ENCODE results near the gene MSRB1.
A peak's percentile ranks its signal among the peaks of the same experiment; 100 is the strongest.
"Not testable (repeated sequence)": the region's sequence is repeated elsewhere in the genome, so short reads cannot be mapped to it uniquely, and the experiment has no call there.

MSRB1 gene

DNA sequence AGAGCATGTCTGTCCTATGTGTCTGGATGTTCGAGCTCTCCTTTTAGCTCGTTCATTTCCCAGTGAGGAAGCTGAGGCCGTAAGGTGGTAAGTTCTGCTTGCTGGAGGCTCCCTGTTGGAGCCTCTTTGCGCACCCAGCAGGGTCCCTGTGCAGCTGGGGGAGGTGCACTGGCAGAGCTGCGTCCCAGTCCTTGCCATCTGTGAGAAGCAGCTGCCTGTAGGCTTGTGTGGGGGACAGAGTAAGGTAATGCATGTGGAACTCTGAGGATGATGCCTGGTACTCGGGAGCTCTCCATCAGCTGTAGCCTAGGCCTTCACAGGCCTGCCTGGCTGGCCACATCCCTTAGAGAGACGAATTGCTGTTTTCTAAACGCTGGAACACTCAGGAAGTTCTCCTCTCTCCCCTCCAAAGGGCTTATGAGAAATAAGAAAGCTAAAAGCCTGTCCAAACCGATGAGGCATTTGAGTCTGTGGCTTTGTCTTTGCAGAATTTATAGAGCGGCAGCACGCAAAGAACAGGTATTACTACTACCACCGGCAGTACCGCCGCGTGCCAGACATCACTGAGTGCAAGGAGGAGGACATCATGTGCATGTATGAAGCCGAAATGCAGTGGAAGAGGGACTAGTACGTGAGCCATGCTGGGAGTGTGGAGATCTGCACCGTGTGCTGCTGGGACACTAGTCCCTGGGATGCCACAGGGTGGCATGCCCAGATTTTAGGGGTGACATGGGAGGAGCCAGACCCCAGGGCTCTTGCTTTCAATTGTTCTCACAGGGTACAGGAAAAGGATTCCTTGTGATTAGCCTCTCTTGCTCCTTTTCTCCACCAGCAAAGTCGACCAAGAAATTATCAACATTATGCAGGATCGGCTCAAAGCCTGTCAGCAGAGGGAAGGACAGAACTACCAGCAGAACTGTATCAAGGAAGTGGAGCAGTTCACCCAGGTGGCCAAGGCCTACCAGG lies 17.9 kb upstream of the MSRB1 start:
- no peak for DNase-seq

DNA sequence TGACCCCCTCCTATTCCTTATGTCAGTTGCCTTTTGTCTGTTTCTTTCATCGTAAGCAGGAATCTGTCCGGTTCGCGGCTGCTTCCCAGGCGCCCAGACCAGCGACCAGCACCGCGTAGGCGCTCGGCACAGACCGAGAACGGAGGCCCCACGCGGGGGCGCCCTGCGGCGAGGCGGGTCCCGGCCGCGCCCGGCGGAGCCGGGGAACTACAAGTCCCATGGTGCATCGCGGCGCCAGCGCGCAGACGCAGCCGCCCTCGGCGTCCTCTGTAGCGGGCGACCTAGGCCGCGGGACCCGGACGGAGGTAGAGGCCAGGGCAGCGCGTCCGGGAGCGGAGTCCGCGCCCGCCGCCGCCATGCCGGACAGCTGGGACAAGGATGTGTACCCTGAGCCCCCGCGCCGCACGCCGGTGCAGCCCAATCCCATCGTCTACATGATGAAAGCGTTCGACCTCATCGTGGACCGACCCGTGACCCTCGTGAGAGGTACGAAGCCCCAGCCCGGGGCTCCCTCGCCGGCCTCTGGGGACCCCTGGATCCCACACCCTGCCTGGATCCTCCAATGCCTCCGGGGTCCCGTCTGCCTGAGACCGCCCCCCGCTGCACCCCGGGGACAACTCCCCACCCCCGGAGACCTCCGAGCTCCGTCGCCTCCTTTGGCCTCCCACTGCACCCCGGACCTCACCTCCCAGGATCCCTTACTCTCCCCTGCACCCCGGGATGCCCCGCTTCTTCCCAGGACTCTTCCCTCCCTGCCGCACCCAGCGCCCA lies 16.5 kb upstream of the MSRB1 start, which contains the start of gene NDUFB10:
TSS of gene NDUFB10 (plus strand) at position 270 of the 771 bp plus-strand sequence. CDS start at position 357, 87 bp downstream.
- DNase-seq, result peak; percentile 48

DNA sequence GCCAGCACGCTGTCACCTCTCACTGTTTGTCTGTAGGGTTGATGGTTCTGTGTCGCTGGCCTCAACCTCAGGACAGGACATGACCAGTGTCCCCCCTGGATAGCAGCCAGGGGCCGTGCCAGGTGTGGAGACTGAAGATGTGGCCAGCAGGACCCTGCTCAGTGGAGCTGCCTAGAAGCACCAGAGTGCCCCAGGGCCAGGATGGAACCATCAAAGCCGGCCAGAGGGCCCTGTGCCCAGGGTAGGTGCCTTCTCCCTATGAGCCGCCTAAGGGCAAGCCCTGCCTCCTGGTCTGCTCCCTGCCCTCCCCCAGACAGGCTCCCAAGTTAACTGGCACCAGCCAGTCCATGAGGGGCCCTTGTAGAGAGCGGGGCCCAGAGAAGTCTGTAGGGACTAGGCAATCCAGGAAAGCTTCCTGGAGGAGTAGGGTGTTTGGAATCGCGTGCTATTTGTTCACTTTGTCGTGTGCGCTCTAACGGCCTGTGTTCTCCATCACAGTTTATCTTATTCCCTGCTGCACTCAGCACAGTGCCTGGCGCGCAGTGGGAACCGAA lies 15.8 kb upstream of the MSRB1 start:
- no peak for DNase-seq

DNA sequence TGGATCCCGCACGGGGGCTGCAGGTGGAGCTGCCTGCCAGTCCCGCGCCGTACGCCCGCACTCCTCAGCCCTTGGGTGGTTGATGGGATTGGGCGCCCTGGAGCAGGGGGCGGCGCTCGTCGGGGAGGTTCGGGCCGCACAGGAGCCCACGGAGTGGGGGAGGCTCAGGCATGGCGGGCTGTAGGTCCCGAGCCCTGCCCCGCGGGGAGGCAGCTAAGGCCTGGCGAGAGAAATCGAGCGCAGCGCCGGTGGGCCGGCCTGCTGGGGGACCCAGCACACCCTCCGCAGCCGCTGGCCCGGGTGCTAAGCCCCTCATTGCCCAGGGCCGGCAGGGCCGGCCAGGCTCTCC lies 15.1 kb upstream of the MSRB1 start:
- not testable (repeated sequence) for DNase-seq

DNA sequence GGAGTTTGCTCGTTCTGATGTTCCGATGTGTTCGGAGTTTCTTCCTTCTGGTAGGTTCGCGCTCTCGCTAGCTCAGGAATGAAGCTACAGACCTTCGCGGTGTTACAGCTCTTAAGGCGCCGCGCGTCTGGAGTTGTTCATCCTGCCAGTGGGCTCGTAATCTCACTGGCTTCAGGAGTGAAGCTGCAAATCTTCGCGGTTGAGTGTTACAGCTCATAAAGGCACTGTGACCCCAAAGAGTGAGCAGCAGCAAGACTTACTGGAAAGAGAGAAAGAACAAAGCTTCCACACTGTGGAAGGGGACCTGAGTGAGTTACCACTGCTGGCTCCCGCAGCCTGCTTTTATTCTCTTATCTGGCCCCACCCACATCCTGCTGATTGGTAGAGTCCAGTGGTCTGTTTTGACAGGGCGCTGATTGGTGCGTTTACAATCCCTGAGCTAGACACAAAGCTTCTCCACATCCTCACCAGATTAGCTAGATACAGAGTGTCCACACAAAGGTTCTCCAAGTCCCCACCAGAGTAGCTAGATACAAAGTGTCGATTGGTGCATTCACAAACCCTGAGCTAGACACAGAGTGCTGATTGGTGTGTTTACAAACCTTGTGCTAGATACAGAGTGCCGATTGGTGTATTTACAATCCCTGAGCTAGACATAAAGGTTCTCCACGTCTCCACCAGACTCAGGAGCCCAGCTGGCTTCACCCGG lies 14.6 kb upstream of the MSRB1 start:
- DNase-seq, result not testable (repeated sequence)

GRCh38 chr16:1953734-1954133 lies 10.7 kb upstream of the MSRB1 start:
- DNase-seq, result no peak

GRCh38 chr16:1950559-1950958 lies 7.6 kb upstream of the MSRB1 start:
- no peak for DNase-seq

GRCh38 chr16:1950047-1950446 lies 7.0 kb upstream of the MSRB1 start:
- DNase-seq, result no peak

DNA sequence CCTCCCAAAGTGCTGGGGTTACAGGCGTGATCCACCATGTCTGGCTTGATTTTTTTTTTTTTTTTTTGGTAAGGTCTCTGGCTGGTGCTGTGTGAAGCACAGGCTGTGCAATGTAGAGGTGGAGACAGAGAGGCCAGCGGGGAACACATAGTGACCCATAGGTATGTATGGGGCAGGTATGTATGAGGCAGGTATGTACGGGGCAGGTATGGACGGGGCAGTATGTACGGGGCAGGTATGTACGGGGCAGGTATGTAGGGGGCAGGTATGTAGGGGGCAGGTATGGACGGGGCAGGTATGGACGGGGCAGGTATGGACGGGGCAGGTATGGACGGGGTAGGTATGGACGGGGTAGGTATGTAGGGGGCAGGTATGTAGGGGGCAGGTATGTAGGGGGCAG lies 6.5 kb upstream of the MSRB1 start:
- DNase-seq, result no peak

DNA sequence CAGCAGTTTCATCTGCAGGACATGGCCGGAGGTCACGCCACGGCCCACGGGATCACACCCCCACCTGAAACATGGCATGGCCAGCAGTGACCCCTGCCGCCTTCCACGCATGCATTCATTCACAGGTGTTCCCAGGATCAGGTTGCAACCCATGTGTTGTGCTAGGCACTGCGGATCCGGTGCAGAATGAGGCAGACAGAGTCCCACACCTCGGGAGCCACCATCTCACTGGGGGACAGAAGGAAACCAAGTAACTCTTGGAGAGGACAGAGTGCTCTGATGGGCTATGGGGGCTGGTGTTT lies 4.3 kb upstream of the MSRB1 start:
- DNase-seq, result no peak

DNA sequence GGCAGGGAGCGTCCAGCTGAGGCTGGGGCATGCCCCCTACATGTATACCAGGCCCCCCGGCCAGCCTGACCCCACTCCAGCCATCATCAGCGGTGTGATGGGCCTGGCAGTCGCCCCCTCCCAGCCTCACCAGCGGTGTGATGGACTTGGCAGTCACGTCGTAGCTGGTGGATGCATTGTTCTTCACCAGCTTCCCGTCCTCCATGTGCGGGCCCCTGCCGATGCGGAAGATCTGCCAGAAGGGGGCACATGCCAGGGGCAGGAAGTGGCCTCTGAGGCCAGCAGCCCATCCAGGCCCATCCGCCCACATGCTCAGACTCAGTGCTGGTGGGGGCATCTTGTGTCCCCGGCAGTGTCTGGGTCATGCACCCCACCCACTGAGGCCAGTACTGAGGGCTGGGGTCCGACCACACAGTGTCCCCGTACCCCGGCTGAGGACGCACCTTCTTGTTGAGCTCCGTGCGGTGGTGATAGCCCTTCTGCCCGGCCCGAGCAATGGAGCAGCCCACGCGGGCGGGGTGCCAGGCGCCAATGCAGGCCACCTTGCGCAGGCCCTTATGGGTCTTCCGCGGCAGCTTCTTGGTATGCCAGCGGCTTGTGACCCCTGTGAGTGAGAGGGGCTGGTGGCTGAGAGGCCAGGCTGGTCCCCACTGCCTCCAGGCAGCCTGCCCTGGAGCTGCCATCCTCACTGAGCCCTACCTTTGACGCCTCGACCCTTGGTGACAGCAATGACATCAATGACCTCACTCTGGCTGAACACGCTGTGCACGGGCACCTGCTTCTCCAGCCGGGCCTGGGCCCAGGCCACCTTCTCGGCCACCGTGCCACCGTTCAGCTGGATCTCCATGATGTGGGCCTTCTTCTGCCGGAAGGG lies 3.7 kb upstream of the MSRB1 start:
- DNase-seq, result no peak

- no peak for DNase-seq
Observed at GRCh38 chr16:1945559-1946391, 2.8 kb upstream of the MSRB1 start.

- DNase-seq, result no peak
Observed at GRCh38 chr16:1944612-1945199, 1.7 kb upstream of the MSRB1 start.

- no peak for DNase-seq
Observed at GRCh38 chr16:1942047-1942809, 771 bp downstream of the MSRB1 start.

- DNase-seq, result no peak
Observed at GRCh38 chr16:1941162-1942046, 1.6 kb downstream of the MSRB1 start.

GRCh38 chr16:1940273-1941161 lies 2.5 kb downstream of the MSRB1 start:
- no peak for DNase-seq

DNA sequence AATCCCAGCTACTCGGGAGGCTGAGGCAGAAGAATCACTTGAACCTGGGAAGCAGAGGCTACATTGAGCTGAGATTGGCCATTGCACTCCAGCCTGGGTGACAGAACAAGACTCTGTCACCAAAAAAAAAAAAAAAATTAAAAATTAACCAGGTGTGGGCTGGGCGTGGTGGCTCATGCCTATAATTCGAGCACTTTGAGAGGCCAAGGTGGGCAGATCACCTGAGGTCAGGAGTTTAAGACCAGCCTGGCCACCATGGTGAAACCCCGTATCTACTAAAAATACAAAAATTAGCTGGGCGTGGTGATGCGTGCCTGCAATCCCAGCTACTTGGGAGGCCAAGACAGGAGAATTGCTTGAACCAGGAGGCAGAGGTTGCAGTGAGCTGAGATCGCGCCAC lies 3.2 kb downstream of the MSRB1 start:
- DNase-seq, result not testable (repeated sequence)

- no peak for DNase-seq
Observed at GRCh38 chr16:1938910-1939309, 4.1 kb downstream of the MSRB1 start.
